Testis (tissue), 2 donors: Measurements from ENCODE around the gene CD34.

Experiments used
- POLR2A ChIP-seq: fragments of 450-650 bp; IDR thresholded peaks from one replicate; pipeline ENCODE4 v1.6.1; 2017; ENCODE audit warnings: antibody characterized with exemption, mild to moderate bottlenecking, moderate library complexity
- TF ChIP-seq, protein P1 (sequence below), 3 experiments: fragments of 450-650 bp in 2 of 3; fragments of 200-600 bp in 1 of 3; sonication (generic) in 1 of 3; IDR thresholded peaks; one replicate each; pipeline ENCODE4 v1.5.1; 2016 to 2019; ENCODE audit warnings: antibody characterized with exemption in 3 of 3, mild to moderate bottlenecking in 2 of 3, moderate library complexity in 1 of 3

GRCh38 chr1:207857447-207857846 is 53.5 kb downstream of the CD34 start:
- TF ChIP-seq POLR2A, result no peak
- TF ChIP-seq, protein P1, sequence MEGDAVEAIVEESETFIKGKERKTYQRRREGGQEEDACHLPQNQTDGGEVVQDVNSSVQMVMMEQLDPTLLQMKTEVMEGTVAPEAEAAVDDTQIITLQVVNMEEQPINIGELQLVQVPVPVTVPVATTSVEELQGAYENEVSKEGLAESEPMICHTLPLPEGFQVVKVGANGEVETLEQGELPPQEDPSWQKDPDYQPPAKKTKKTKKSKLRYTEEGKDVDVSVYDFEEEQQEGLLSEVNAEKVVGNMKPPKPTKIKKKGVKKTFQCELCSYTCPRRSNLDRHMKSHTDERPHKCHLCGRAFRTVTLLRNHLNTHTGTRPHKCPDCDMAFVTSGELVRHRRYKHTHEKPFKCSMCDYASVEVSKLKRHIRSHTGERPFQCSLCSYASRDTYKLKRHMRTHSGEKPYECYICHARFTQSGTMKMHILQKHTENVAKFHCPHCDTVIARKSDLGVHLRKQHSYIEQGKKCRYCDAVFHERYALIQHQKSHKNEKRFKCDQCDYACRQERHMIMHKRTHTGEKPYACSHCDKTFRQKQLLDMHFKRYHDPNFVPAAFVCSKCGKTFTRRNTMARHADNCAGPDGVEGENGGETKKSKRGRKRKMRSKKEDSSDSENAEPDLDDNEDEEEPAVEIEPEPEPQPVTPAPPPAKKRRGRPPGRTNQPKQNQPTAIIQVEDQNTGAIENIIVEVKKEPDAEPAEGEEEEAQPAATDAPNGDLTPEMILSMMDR (IDR thresholded peaks at IDR 0.05), result no peak
